Stimulated activated naive CD8-positive, alpha-beta T cell treated with anti-CD3 and anti-CD28 coated beads, Interleukin-15, amount 100 ng/mL, for 72 hours (primary cell): ENCODE data around the gene AZGP1.
A peak's percentile ranks its signal among the peaks of the same experiment; 100 is the strongest.
"Not testable (repeated sequence)": the region's sequence is repeated elsewhere in the genome, so short reads cannot be mapped to it uniquely, and the experiment has no call there.

Experiments
- ATAC-seq: fragments of 150-1000 bp; cut with Tn5 transposase; 2 replicates; pipeline ENCODE4 v1.10.0; 2021; ENCODE audit warnings: mild to moderate bottlenecking, moderate library complexity
- DNase-seq, 2 donors: peaks; one replicate each; pipeline ENCODE4 v3.0.0; 2021 to 2022
- H3K27ac Mint-ChIP-seq, 2 donors: one replicate each; pipeline ENCODE4 v1.8.0; 2022; ENCODE audit warnings: mild to moderate bottlenecking in 2 of 2, mixed read lengths in 2 of 2, moderate library complexity in 2 of 2
- H3K27me3 Mint-ChIP-seq: one replicate; pipeline ENCODE4 v1.8.0; 2022; ENCODE audit warnings: mixed read lengths
- H3K4me1 Mint-ChIP-seq: one replicate; pipeline ENCODE4 v1.8.0; 2022; ENCODE audit warnings: mild to moderate bottlenecking, mixed read lengths
- H3K4me3 Mint-ChIP-seq, 2 donors: one replicate each; pipeline ENCODE4 v1.8.0; 2022; ENCODE audit warnings: mild to moderate bottlenecking in 2 of 2, mixed read lengths in 2 of 2, moderate library complexity in 1 of 2
- H3K9me3 Mint-ChIP-seq, 2 donors: one replicate each; pipeline ENCODE4 v1.8.0; 2022; ENCODE audit warnings: mixed read lengths in 2 of 2

Gene AZGP1

DNA sequence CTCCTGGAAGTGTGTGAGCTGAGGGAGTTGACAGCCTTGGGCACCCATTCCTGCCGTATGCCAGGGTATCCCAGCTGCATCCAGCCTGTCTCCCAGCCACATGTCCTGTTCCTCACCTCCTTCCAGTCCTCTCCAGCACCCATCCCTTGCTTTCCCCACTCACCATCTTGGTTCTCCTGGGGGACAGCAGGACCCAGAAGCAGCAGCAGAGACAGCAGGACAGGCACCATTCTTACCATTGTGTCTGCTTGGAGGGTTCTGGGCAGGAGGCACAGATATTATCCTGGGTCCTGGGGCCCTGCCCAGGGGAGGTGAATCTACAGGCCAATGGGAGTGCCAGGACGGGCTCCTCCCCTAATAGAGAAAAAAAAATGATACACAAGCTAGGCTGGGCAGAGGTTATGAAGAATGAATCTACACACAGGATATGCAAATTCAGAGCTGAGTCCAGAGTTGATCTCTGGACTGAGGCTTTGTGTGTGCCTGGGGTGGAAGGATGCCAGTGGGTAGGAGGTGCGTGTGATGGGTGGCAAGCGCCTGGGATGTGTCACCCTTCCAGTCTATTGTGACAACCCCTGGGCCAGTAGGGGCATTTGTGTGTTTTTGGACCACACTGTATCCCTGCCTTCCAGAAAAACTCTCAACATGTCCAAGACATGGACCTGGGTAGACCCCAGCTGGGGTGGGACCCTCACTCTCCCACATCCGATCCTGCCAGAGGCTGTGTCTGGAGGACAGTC lies at the start of gene AZGP1:
Gene AZGP1 (minus strand): TSS at position 250 of the 740 bp plus-strand sequence. CDS start 11 bp downstream, at position 239.
- H3K27me3 Mint-ChIP-seq, result peaks cover 27% of the 10 kb centered on the region
- ATAC-seq (peak; percentile 26), DNase-seq (no peak)
- no peaks in the 10 kb centered on the region for H3K9me3 Mint-ChIP-seq
- H3K4me1 Mint-ChIP-seq, result peaks cover 12% of the 10 kb centered on the region
- no peak within 1 kb of the TSS for H3K4me3 Mint-ChIP-seq
- no peak within 1 kb of the TSS for H3K27ac Mint-ChIP-seq

DNA sequence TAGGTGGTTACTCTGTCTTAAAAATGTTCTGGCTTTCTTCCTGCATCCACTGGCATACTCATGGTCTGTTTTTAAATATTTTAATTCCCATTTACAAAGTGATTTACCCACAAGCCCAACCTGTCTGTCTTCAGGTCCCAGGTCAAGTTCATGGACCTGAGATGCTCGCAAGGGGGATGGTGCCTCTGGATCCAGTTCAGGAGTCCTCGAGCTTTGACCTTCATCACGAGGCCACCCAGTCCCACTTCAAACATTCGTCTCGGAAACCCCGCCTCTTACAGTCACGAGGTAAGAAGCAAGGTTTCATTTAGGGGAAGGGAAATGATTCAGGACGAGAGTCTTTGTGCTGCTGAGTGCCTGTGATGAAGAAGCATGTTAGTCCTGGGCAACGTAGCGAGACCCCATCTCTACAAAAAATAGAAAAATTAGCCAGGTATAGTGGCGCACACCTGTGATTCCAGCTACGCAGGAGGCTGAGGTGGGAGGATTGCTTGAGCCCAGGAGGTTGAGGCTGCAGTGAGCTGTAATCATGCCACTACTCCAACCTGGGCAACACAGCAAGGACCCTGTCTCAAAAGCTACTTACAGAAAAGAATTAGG lies 48.3 kb upstream of the AZGP1 start:
- Mint-ChIP-seq H3K27me3 (no peaks in the 10 kb centered on the region), H3K9me3 (no peaks in the 10 kb centered on the region), H3K4me3 (no peak overlapping the region), H3K27ac (no peak overlapping the region), H3K4me1 (peaks cover 48% of the 10 kb centered on the region)
- ATAC-seq (no peak), DNase-seq (no peak)

DNA sequence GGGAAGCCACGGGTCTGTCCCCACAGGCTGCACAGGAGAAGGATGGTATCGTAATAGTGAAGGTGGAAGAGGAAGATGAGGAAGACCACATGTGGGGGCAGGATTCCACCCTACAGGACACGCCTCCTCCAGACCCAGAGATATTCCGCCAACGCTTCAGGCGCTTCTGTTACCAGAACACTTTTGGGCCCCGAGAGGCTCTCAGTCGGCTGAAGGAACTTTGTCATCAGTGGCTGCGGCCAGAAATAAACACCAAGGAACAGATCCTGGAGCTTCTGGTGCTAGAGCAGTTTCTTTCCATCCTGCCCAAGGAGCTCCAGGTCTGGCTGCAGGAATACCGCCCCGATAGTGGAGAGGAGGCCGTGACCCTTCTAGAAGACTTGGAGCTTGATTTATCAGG lies 47.7 kb upstream of the AZGP1 start:
- Mint-ChIP-seq H3K27me3 (no peaks in the 10 kb centered on the region), H3K9me3 (no peaks in the 10 kb centered on the region), H3K4me1 (peaks cover 54% of the 10 kb centered on the region), H3K27ac (peak overlapping the region; percentile 82 to 91), H3K4me3 (no peak overlapping the region)
- ATAC-seq, result no peak
- no peak for DNase-seq

- H3K27ac Mint-ChIP-seq, result no peak overlapping the region
- no peaks in the 10 kb centered on the region for H3K9me3 Mint-ChIP-seq
Observed at GRCh38 chr7:100022621-100023020, 46.8 kb upstream of the AZGP1 start.

DNA sequence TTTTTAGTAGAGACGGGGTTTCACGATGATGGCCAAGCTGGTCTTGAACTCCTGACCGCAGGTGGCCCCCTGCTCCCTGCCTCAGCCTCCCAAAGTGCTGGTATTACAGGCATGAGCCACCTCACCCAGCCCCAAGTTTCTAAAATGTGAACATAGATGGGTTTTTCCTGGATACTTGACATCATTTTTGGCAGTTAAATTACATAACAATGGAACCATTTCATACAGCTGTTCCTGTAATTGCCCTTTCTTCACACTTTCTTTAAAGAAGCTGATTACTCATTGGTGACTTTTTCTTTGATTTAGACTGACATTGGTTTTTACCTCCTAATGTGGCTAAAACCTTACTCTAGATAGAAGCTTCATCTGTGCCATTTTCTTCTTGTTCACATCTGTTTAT lies 45.5 kb upstream of the AZGP1 start:
- no peaks in the 10 kb centered on the region for H3K9me3 Mint-ChIP-seq
- peaks cover 72% of the 10 kb centered on the region for H3K4me1 Mint-ChIP-seq
- peak overlapping the region; percentile 15 to 28 for H3K4me3 Mint-ChIP-seq
- DNase-seq (peak in 1 of 2 donors; percentile 16), ATAC-seq (peak; percentile 84)
- H3K27ac Mint-ChIP-seq, result peak overlapping the region in 1 of 2 donors; percentile 65
- no peaks in the 10 kb centered on the region for H3K27me3 Mint-ChIP-seq

More at GRCh38 chr7:100022621-100023020, 46.8 kb upstream of the AZGP1 start:
- H3K4me3 Mint-ChIP-seq, result no peak overlapping the region
- ATAC-seq (no peak), DNase-seq (no peak)
- peaks cover 63% of the 10 kb centered on the region for H3K4me1 Mint-ChIP-seq
- H3K27me3 Mint-ChIP-seq, result no peaks in the 10 kb centered on the region

- ATAC-seq, result no peak
- Mint-ChIP-seq H3K27me3 (no peaks in the 10 kb centered on the region), H3K4me3 (peak overlapping the region; percentile 0 to 9), H3K9me3 (no peaks in the 10 kb centered on the region), H3K4me1 (peaks cover 82% of the 10 kb centered on the region), H3K27ac (peak overlapping the region; percentile 5 to 49)
- no peak for DNase-seq
Observed at GRCh38 chr7:100019908-100020307, 44.1 kb upstream of the AZGP1 start.

DNA sequence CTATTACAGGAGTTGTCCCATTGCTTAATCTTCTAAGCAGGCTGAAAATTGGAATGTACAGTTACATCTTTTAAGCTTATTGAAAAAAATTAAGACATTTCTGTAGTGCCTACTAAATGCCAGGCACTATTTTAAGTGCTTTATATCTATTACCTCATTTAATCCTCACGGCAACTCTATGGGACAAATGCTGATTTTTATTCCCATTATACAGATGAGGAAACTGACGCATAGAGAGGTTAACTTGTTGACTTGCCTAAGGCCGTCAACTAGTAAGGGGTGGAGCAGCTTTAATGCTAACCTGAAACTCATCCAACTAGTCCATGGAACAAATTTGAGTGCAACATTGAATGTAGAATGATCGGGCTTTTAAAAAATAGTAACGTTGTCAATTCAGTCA lies 42.0 kb upstream of the AZGP1 start:
- H3K27ac Mint-ChIP-seq, result no peak overlapping the region
- DNase-seq (no peak), ATAC-seq (no peak)
- peaks cover 78% of the 10 kb centered on the region for H3K4me1 Mint-ChIP-seq
- no peaks in the 10 kb centered on the region for H3K9me3 Mint-ChIP-seq
- H3K4me3 Mint-ChIP-seq, result no peak overlapping the region
- H3K27me3 Mint-ChIP-seq, result no peaks in the 10 kb centered on the region

DNA sequence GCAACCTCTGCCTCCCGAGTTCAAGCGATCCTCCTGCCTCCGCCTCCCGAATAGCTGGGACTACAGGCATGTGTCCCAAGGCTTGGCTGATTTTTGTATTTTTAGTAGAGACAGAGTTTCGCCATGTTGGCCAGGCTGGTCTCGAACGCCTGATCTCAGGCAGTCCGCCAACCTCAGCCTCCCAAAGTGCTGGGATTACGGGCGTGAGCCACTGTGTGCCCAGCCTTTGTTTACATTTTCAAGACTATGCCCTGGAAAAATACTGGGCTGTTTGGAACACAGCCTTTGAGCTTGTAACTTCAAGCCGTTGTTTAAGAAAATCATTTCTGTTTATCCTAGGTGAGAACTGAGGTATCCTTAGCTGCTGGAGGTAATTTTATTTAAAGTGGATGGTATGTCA lies 41.5 kb upstream of the AZGP1 start:
- Mint-ChIP-seq H3K4me3 (peak overlapping the region; percentile 37 to 45), H3K9me3 (no peaks in the 10 kb centered on the region), H3K4me1 (peaks cover 75% of the 10 kb centered on the region), H3K27ac (no peak overlapping the region), H3K27me3 (no peaks in the 10 kb centered on the region)
- ATAC-seq (no peak), DNase-seq (no peak)

- no peak for DNase-seq
- peaks cover 67% of the 10 kb centered on the region for H3K4me1 Mint-ChIP-seq
Observed at GRCh38 chr7:100016215-100016901, 40.5 kb upstream of the AZGP1 start.

GRCh38 chr7:100015232-100016214 lies 39.7 kb upstream of the AZGP1 start, which contains the start of gene ZKSCAN1:
ZKSCAN1 (plus strand) TSS chr7:100015596; CDS start chr7:100023507, 7,911 bp downstream.
- ATAC-seq (peak; percentile 99), DNase-seq (peak; percentile 81 to 89)
- Mint-ChIP-seq H3K27ac (peak within 1 kb of the TSS; percentile 97 to 98), H3K9me3 (no peaks in the 10 kb centered on the region), H3K27me3 (no peaks in the 10 kb centered on the region), H3K4me1 (peaks cover 60% of the 10 kb centered on the region), H3K4me3 (peak within 1 kb of the TSS; percentile 90 to 93)

More at GRCh38 chr7:100016215-100016901, 40.5 kb upstream of the AZGP1 start:
- Mint-ChIP-seq H3K27ac (peak overlapping the region; percentile 97 to 98), H3K4me3 (peak overlapping the region; percentile 90 to 93), H3K27me3 (no peaks in the 10 kb centered on the region), H3K9me3 (no peaks in the 10 kb centered on the region)
- no peak for ATAC-seq

GRCh38 chr7:100013328-100013676 lies 37.5 kb upstream of the AZGP1 start:
- peak in 1 of 2 donors; percentile 40 for DNase-seq
- Mint-ChIP-seq H3K4me3 (no peak overlapping the region), H3K9me3 (no peaks in the 10 kb centered on the region), H3K27me3 (no peaks in the 10 kb centered on the region), H3K27ac (no peak overlapping the region), H3K4me1 (peaks cover 38% of the 10 kb centered on the region)
- ATAC-seq, result peak; percentile 52

GRCh38 chr7:100012385-100013327 lies 36.8 kb upstream of the AZGP1 start:
- H3K4me3 Mint-ChIP-seq, H3K27me3 Mint-ChIP-seq, ATAC-seq, DNase-seq, H3K27ac Mint-ChIP-seq, H3K9me3 Mint-ChIP-seq: not testable (repeated sequence)
- H3K4me1 Mint-ChIP-seq, result peaks cover 32% of the 10 kb centered on the region

DNA sequence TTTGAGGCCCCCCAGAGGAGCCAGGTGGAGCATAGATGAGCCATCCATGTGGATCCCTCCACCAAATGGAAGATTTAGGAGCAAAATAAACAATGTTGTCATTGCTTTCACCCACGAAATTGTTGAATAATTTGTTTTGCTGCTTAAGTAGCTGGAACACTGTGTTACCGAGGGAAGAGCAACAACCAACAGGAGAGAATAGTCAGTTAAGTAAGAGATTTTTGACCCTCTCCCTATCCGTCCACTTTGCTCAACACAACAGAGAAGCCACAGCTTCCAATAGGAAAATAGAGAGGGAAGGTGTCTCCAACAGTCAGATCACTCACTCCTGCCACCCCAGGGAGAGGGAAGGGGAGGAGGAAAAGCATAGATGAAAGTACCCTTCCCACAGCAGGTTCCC lies 35.7 kb upstream of the AZGP1 start:
- Mint-ChIP-seq H3K27me3 (no peaks in the 10 kb centered on the region), H3K9me3 (no peaks in the 10 kb centered on the region), H3K4me1 (peaks cover 24% of the 10 kb centered on the region), H3K27ac (no peak overlapping the region), H3K4me3 (no peak overlapping the region)
- DNase-seq (no peak), ATAC-seq (no peak)

DNA sequence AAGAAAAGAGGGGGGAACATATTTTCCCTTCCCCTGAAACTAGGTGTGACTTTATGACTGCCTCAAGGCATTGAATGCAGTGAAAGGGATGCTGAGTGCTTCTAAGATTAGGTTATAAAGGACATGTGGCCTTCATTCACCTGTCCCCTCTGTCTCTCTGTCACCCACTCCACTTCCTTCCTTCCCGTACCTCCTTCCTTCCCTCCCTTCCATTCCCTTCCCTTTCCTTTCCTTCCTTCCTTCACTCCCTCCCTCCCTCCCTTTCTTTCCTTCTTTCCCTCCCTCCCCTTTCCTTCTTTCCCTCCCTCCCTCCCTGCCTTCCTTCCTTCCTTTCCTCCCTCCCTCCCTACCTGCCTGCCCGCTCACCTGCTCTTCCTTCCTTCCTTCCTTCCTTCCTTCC lies 35.1 kb upstream of the AZGP1 start:
- no peak overlapping the region for H3K27ac Mint-ChIP-seq
- H3K4me1 Mint-ChIP-seq, result peaks cover 18% of the 10 kb centered on the region

More for the DNA sequence above, 35.1 kb upstream of the AZGP1 start:
- Mint-ChIP-seq H3K4me3 (no peak overlapping the region), H3K9me3 (no peaks in the 10 kb centered on the region), H3K27me3 (no peaks in the 10 kb centered on the region)
- DNase-seq (no peak), ATAC-seq (no peak)
